KMS-11 (cell line): ENCODE data around the gene NAPEPLD.
"Not testable (repeated sequence)": the region's sequence is repeated elsewhere in the genome, so short reads cannot be mapped to it uniquely, and the experiment has no call there.

Source experiments
- H2AFZ ChIP-seq: fragments of 200-600 bp; sonication (generic); 2 replicates; pipeline ENCODE4 v1.6.1; 2016; ENCODE audit warnings: antibody characterized with exemption, mixed run types, low read depth
- H3K27ac ChIP-seq: fragments of 200-600 bp; sonication (generic); 2 replicates; pipeline ENCODE4 v1.6.1; 2016; ENCODE audit warnings: mild to moderate bottlenecking, mixed run types
- H3K27me3 ChIP-seq: fragments of 200-600 bp; sonication (generic); 2 replicates; pipeline ENCODE4 v1.6.1; 2017; ENCODE audit warnings: mild to moderate bottlenecking, low read depth, mixed run types, moderate library complexity; ENCODE audit not compliant: insufficient read depth
- H3K36me3 ChIP-seq: fragments of 200-600 bp; sonication (generic); 2 replicates; pipeline ENCODE4 v1.6.1; 2017; ENCODE audit warnings: mild to moderate bottlenecking, mixed run types; ENCODE audit not compliant: insufficient read depth
- H3K4me1 ChIP-seq: fragments of 200-600 bp; sonication (generic); 2 replicates; pipeline ENCODE4 v1.6.1; 2016; ENCODE audit warnings: mild to moderate bottlenecking, low read depth, mixed run types; ENCODE audit not compliant: poor library complexity, severe bottlenecking
- H3K4me2 ChIP-seq: fragments of 200-600 bp; sonication (generic); 2 replicates; pipeline ENCODE4 v1.7.0; 2016; ENCODE audit warnings: mild to moderate bottlenecking, mixed run types
- H3K4me3 ChIP-seq: fragments of 200-600 bp; sonication (generic); IDR thresholded peaks from 2 replicates; pipeline ENCODE4 v1.6.1; 2017; ENCODE audit warnings: low read depth, low read length, mixed read lengths; ENCODE audit not compliant: insufficient read depth
- H3K79me2 ChIP-seq: fragments of 200-600 bp; sonication (generic); 2 replicates; pipeline ENCODE4 v1.6.1; 2016; ENCODE audit warnings: low read depth, mixed run types; ENCODE audit not compliant: insufficient read depth
- H3K9ac ChIP-seq: fragments of 200-600 bp; sonication (generic); 2 replicates; pipeline ENCODE4 v1.6.1; 2016; ENCODE audit warnings: mild to moderate bottlenecking, mixed run types
- H4K20me1 ChIP-seq: fragments of 200-600 bp; sonication (generic); 2 replicates; pipeline ENCODE4 v1.6.1; 2016; ENCODE audit warnings: mild to moderate bottlenecking, mixed run types; ENCODE audit not compliant: insufficient read depth
- TF ChIP-seq, protein P1 (sequence below): fragments of 200-600 bp; sonication (generic); conservative IDR thresholded peaks from 2 replicates; pipeline ENCODE4 v1.6.1; 2017; ENCODE audit warnings: low read depth, mild to moderate bottlenecking, antibody characterized with exemption, low read length, moderate library complexity, mixed read lengths

NAPEPLD gene

DNA sequence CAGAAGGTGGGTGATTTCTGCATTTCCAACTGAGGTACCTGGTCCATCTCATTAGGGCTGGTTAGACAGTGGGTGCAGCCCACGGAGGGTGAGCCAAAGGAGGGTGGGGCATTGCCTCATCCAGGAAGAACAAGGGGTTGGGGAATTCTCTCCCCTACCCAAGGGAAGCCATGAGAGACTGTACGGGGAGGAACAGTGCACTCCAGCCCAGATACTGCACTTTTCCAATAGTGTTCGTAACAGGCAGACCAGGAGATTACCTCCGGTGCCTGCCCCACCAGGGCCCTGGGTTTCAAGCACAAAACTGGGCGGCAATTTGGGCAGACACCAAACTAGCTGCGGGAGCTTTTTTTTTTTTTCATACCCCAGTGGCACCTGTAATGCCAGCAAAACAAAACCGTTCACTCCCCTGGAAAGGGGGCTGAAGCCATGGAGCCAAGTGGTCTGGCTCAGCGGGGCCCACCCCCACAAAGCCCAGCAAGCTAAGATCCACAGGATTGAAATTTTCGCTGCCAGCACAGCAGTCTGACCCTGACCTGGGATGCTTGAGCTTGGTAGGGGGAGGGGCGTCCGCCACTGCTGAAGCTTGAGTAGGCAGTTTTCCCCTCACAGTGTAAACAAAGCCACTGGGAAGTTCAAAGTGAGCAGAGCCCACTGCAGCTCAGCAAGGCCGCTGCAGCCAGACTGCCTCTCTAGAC is 42.7 kb downstream of the NAPEPLD start:
- Histone ChIP-seq H3K4me3 (no peak overlapping the region), H3K9ac (no peak overlapping the region), H2AFZ (no peak overlapping the region), H3K79me2 (no peaks in the 10 kb centered on the region), H3K4me1 (peaks cover 11% of the 10 kb centered on the region), H3K4me2 (no peak overlapping the region), H3K27ac (no peak overlapping the region), H3K27me3 (no peaks in the 10 kb centered on the region), H4K20me1 (no peaks in the 10 kb centered on the region), H3K36me3 (no peaks in the 10 kb centered on the region)
- TF ChIP-seq, protein P1, sequence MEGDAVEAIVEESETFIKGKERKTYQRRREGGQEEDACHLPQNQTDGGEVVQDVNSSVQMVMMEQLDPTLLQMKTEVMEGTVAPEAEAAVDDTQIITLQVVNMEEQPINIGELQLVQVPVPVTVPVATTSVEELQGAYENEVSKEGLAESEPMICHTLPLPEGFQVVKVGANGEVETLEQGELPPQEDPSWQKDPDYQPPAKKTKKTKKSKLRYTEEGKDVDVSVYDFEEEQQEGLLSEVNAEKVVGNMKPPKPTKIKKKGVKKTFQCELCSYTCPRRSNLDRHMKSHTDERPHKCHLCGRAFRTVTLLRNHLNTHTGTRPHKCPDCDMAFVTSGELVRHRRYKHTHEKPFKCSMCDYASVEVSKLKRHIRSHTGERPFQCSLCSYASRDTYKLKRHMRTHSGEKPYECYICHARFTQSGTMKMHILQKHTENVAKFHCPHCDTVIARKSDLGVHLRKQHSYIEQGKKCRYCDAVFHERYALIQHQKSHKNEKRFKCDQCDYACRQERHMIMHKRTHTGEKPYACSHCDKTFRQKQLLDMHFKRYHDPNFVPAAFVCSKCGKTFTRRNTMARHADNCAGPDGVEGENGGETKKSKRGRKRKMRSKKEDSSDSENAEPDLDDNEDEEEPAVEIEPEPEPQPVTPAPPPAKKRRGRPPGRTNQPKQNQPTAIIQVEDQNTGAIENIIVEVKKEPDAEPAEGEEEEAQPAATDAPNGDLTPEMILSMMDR, result no peak

DNA sequence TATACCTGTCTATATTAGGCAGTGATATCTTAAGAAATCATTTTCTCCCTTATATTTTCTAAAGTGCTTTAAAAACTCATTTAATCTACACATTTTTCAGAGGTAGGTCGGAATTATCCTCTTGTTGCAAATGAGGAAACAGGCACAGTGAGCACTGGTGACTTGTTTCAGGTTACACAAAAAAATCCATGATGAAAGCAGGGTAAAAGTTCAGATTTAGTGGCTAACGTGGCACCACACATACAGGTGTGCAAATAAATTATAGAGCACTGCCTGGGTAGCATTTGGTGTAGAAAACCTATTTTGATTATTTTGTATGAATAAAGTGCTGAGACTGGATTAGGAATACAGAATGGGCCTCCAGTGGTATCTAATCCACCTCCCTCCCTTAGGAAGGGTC is 47.4 kb downstream of the NAPEPLD start:
- no peaks in the 10 kb centered on the region for H3K79me2 ChIP-seq
- H3K4me1 ChIP-seq, result no peaks in the 10 kb centered on the region
- no peaks in the 10 kb centered on the region for H4K20me1 ChIP-seq
- no peaks in the 10 kb centered on the region for H3K27me3 ChIP-seq
- no peaks in the 10 kb centered on the region for H3K36me3 ChIP-seq
- TF ChIP-seq, protein P1, result no peak
- no peak overlapping the region for H3K4me2 ChIP-seq
- H3K4me3 ChIP-seq, result no peak overlapping the region
- H3K27ac ChIP-seq, result no peak overlapping the region
- H3K9ac ChIP-seq, result no peak overlapping the region
- H2AFZ ChIP-seq, result no peak overlapping the region

DNA sequence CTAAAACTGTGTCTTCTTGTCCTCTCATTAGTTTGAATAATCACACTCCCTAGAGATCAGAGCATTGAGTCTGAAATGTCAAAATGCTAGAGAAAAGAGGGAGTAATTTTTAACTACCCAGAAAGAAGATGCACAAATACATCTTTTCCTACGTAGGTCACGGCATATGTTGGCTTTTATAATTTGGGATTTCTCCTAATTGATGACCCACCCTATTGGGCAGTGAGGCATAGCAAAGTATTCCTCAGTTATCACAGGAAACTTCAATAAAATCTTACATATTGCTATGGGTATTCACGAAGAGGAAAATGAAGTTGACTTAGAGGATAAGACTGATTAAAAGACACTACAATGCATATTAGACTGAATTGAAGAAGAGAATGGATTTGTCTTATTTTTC is 48.6 kb downstream of the NAPEPLD start:
- Histone ChIP-seq H3K4me1 (no peaks in the 10 kb centered on the region), H3K79me2 (no peaks in the 10 kb centered on the region), H3K4me3 (no peak overlapping the region), H3K9ac (no peak overlapping the region), H3K36me3 (no peaks in the 10 kb centered on the region), H3K27me3 (no peaks in the 10 kb centered on the region), H3K4me2 (no peak overlapping the region), H2AFZ (no peak overlapping the region), H3K27ac (no peak overlapping the region), H4K20me1 (no peaks in the 10 kb centered on the region)
- TF ChIP-seq, protein P1, result no peak

DNA sequence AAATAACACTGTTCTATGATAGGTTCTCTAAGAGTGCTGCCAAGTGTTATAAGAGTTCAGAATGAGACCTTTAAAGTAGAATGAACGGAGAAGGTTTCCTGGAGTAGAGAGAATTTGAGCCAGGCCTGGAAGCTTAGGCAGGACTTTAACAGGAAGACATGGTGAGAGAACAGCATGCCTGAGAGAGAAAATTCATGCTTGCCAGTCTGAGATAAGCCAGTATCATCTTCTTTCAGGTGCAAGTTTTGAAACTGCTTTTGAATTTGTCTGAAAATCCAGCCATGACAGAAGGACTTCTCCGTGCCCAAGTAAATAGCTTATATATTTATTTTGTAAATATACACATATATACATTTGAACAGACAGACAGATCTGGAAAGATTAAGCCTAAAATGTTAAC is 51.9 kb downstream of the NAPEPLD start:
- Histone ChIP-seq H3K4me3 (no peak overlapping the region), H3K27me3 (no peaks in the 10 kb centered on the region), H3K36me3 (no peaks in the 10 kb centered on the region), H4K20me1 (no peaks in the 10 kb centered on the region), H3K79me2 (no peaks in the 10 kb centered on the region), H2AFZ (no peak overlapping the region), H3K27ac (no peak overlapping the region), H3K4me1 (no peaks in the 10 kb centered on the region), H3K9ac (no peak overlapping the region), H3K4me2 (no peak overlapping the region)
- TF ChIP-seq, protein P1, result no peak

DNA sequence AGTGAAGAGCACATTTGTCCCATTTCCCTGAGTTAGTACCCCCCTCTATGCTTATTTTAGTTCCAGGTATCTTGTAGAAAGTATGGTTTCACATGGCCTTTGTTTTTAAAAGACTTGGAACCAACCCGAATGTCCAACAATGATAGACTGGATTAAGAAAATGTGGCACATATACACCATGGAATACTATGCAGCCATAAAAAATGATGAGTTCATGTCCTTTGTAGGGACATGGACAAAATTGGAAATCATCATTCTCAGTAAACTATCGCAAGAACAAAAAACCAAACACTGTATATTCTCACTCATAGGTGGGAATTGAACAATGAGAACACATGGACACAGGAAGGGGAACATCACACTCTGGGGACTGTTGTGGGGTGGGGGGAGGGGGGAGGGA is 53.3 kb downstream of the NAPEPLD start:
- not testable (repeated sequence) for H3K36me3 ChIP-seq, H2AFZ ChIP-seq, H3K9ac ChIP-seq, H3K4me1 ChIP-seq, H3K4me2 ChIP-seq, H3K4me3 ChIP-seq, H4K20me1 ChIP-seq, H3K27me3 ChIP-seq, H3K79me2 ChIP-seq, H3K27ac ChIP-seq
